H1 (cell line): Measurements from ENCODE around the gene CYP4A22.
"Not testable (repeated sequence)": the region's sequence is repeated elsewhere in the genome, so short reads cannot be mapped to it uniquely, and the experiment has no call there.

Experiments
- BRCA1 ChIP-seq: IDR thresholded peaks from 2 replicates; pipeline ENCODE4 v1.6.1; 2012; ENCODE audit warnings: low read depth, low read length, improper control_type of control experiment
- CTCF ChIP-seq, 3 experiments: IDR thresholded peaks; 1 replicate in 2 of 3; 2 replicates in 1 of 3; pipeline versions ENCODE4 v1.5.1 to v1.6.1; 2011; ENCODE audit warnings: low read length in 3 of 3, mild to moderate bottlenecking in 3 of 3, inconsistent platforms in 2 of 3, low read depth in 1 of 3, moderate library complexity in 1 of 3; ENCODE audit not compliant: insufficient read depth in 1 of 3; ENCODE audit errors: control extremely low read depth in 1 of 3
- HDAC6 ChIP-seq: IDR thresholded peaks from one replicate; pipeline ENCODE4 v1.7.1; 2012; ENCODE audit warnings: low read depth, mild to moderate bottlenecking, inconsistent platforms, low read length, moderate library complexity
- POLR2AphosphoS5 ChIP-seq: IDR thresholded peaks from 2 replicates; pipeline ENCODE4 v1.6.1; 2011; ENCODE audit warnings: low read depth, low read length

GRCh38 chr1:47089356-47089755 is 47.9 kb upstream of the CYP4A22 start:
- TF ChIP-seq POLR2AphosphoS5, HDAC6, BRCA1: not testable (repeated sequence)
- peak in 2 of 3 experiments; percentile 15 to 37; a peak in 2 of 4 replicates for TF ChIP-seq CTCF (IDR thresholded peaks at IDR 0.05; ENCODE audit: control extremely low read depth in 1 of 3, insufficient read depth in 1 of 3, low read depth in 1 of 3, low read length in 3 of 3)
